ENCODE measurements around the gene ME2.

ME2 gene

GRCh38 chr18:50973367-50974126, 94.6 kb downstream of the ME2 start:
- peak; percentile 91 for FAIRE-seq

DNA sequence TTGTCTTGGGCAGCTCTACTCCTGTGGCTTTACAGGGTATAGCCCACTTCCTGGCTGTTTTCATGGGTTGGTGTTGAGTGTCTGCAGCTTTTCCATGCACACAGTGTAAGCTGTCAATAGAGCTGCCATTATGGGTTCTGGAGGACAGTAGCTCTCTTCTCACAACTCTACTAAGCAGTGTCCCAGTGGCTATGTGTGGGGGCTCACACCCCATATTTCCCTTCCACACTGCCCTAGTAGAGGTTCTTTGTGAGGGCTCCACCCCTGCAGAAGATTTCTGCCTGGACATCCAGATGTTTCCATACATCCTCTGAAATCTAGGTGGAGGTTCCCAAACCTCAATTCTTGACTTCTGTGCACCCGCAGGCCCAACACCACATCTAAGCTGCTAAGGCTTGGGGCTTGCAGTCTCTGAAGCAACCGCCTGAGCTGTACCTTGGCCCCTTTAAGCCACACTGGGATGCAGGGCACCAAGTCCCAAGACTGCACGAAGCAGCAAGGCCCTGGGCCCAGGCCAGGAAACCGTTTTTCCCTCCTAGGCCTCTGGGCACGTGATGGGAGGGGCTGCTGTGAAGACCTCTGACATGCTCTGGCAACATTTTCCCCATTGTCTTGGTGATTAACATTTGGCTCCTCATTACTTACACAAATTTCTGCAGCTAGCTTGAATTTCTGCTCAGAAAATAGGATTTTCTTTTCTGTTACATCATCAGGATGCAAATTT, 98.3 kb downstream of the ME2 start:
- TF ChIP-seq CTCF (IDR thresholded peaks at IDR 0.05; ENCODE audit: insufficient read depth, missing control alignments): no peak
- FAIRE-seq (no peak), DNase-seq (ENCODE audit: insufficient read length, low spot score) (no peak)

More at GRCh38 chr18:50973367-50974126, 94.6 kb downstream of the ME2 start:
- no peak for TF ChIP-seq CTCF (IDR thresholded peaks at IDR 0.05; ENCODE audit: insufficient read depth, missing control alignments)
- no peak for DNase-seq (ENCODE audit: insufficient read length, low spot score)

DNA sequence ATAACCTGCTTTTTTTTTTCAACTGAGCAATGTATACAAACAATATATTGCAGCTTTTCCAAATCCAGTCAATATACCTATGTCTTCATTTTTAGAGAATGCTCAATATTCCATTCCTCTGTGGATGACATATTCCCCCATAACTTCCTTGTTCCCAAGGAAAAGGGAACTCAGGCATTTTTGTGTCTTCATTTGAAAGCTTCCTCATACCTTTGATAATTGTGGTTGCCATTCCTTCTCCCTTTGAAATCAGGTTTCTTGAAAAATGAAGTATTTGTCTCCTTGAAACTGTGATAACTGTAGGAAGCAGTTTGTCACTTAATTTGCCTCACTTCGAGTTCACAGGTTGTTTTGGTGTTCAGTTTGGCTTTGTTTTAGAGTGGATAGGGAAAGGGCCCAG, 102.5 kb downstream of the ME2 start:
- FAIRE-seq: no peak
- TF ChIP-seq CTCF (IDR thresholded peaks at IDR 0.05; ENCODE audit: insufficient read depth, missing control alignments): no peak
- no peak for DNase-seq (ENCODE audit: insufficient read length, low spot score)

DNA sequence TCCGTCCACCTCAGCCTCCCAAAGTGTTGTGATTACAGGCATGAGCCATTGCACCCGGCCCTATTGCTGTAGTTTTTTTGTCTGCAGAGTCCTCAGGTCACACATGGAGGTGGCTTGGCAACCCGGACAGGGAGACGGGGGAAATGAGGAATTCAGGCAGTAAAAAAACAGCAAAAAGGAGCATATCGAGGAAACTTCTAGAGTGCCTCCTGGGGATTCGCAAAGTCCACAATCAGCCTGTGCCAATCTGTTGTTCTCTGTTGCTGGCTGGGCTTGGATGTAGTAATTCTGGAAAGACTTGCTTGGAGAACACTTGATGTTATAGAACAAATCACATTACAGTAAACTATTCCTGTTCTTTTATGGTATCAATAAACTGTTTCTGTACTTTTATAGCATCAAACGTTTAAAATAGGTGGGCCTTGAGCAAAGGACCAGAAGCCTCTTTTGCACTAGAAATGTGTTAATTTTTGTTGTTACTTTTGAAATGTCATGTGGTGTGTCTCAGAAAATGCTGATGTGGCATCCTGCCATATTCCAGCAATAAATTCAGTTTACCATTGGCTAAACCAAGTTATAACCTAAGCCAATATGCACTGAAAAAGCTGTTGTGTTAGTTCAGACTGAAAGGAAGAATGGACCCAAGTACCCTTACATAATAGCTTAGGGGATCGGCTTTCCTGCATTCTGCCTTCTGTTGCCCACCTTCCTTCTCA, 103.3 kb downstream of the ME2 start:
- no peak for TF ChIP-seq CTCF (IDR thresholded peaks at IDR 0.05; ENCODE audit: insufficient read depth, missing control alignments)
- DNase-seq (ENCODE audit: insufficient read length, low spot score) (no peak), FAIRE-seq (no peak)

DNA sequence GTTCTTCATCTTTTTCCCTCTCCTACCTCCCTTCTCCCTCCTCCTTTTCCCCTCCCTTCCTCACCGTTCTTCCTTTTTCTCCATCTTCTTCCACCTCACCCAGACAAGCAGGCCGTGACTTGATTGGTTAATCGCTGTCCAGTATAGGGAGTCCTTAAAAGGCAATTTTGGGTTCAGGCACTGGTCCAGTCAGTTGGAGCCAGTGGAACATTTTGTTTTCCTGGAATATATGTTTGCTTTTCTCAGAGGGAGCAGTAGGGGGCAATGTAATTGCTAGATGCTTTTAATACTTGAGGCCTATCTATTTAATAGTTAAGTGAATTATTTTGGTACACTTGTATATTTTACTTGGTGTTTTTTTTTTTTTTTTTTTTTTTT, 103.9 kb downstream of the ME2 start:
- FAIRE-seq: no peak
- DNase-seq (ENCODE audit: insufficient read length, low spot score): no peak
- no peak for TF ChIP-seq CTCF (IDR thresholded peaks at IDR 0.05; ENCODE audit: insufficient read depth, missing control alignments)

DNA sequence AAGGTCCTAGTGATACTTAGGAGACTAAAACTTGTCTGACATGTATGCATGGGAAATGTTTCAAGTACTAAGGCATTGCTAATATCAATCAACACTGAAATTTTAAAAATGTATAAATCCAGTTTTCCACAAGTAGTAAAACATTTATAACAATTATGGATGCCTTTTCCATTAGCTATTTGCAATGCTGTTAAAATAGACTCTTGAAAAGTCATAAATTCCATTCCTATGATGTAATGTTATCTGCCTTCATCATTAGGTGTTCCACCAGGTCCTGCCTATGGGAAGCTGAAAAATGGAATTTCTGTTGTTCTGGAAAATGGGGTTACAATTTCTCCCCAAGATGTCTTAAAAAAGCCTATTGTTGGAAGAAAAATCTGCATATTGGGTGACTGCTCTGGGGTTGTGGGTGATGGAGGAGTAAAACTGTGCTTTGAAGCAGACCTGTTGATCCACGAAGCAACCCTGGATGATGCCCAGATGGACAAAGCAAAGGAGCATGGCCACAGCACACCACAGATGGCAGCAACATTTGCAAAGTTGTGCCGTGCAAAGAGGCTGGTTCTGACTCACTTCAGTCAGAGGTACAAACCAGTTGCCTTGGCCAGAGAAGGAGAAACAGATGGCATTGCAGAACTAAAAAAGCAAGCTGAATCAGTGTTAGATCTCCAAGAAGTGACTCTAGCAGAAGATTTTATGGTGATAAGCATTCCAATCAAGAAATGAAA, 107.6 kb downstream of the ME2 start:
- peak; percentile 21 for FAIRE-seq
- DNase-seq (ENCODE audit: insufficient read length, low spot score): no peak
- no peak for TF ChIP-seq CTCF (IDR thresholded peaks at IDR 0.05; ENCODE audit: insufficient read depth, missing control alignments)
